IMR-90 (cell line): ENCODE results near the gene LRCOL1. TPM values are rescaled to one million over a fixed set of nuclear protein-coding genes. Genes with fewer than 3 reads are reported as not detected.

Experiments used
- ATAC-seq: fragments of 200-7000 bp; cut with Tn5 transposase; 2 replicates; pipeline ENCODE4 v1.9.1; 2020; ENCODE audit warnings: low read depth, mild to moderate bottlenecking, moderate library complexity
- BruUV-seq: library from RNA; stranded (reverse); fragments of 400-500 nt; replicated peaks from 2 replicates; lab custom pipeline; 2021; lab: Mats Ljungman, UMichigan
- CTCF ChIA-PET: fragments of 300-600 bp; formaldehyde crosslinking; extraction: SDS; loops from one replicate; lab custom pipeline; 2021; ENCODE audit warnings: antibody characterized with exemption; lab: Yijun Ruan, JAX
- POLR2A ChIA-PET: fragments of 300-600 bp; sonication (Branson Sonifier 250); formaldehyde crosslinking; loops from one replicate; lab custom pipeline; 2022; ENCODE audit warnings: antibody characterized with exemption; ENCODE audit not compliant: unreplicated experiment; lab: Charles Lee
- DNase-seq: peaks from one replicate; pipeline ENCODE4 v3.0.0; 2013
- H2AFZ ChIP-seq: replicated peaks from 2 replicates; pipeline ENCODE3; 2013; ENCODE audit warnings: low read length, mild to moderate bottlenecking; ENCODE audit not compliant: poor library complexity
- H2AK5ac ChIP-seq: 2 replicates; pipeline ENCODE4 v1.6.1; 2013; ENCODE audit warnings: low read depth, low read length, inconsistent platforms
- H2AK9ac ChIP-seq: replicated peaks from 2 replicates; pipeline ENCODE3; 2013; ENCODE audit warnings: mild to moderate bottlenecking, low read depth, low read length, moderate library complexity; ENCODE audit not compliant: poor library complexity
- H2BK120ac ChIP-seq: 2 replicates; pipeline ENCODE4 v1.6.1; 2013; ENCODE audit warnings: low read depth, low read length, inconsistent platforms
- H2BK15ac ChIP-seq: 3 replicates; pipeline ENCODE4 v1.6.1; 2013; ENCODE audit warnings: low read depth, low read length, inconsistent platforms
- H2BK20ac ChIP-seq: 2 replicates; pipeline ENCODE4 v1.6.1; 2013; ENCODE audit warnings: low read depth, mild to moderate bottlenecking, inconsistent platforms, low read length, moderate library complexity
- H2BK5ac ChIP-seq: 2 replicates; pipeline ENCODE4 v1.6.1; 2013; ENCODE audit warnings: mild to moderate bottlenecking, low read depth, low read length, inconsistent platforms; ENCODE audit not compliant: poor library complexity, severe bottlenecking
- H3K14ac ChIP-seq: replicated peaks from 2 replicates; pipeline ENCODE4 v1.6.1; 2013; ENCODE audit warnings: low read depth, low read length, inconsistent platforms
- H3K18ac ChIP-seq: 2 replicates; pipeline ENCODE4 v1.6.1; 2013; ENCODE audit warnings: low read depth, low read length, control low read depth
- H3K23ac ChIP-seq: 2 replicates; pipeline ENCODE4 v1.6.1; 2013; ENCODE audit warnings: low read depth, low read length, inconsistent platforms
- H3K27ac ChIP-seq: 2 replicates; pipeline ENCODE4 v1.5.1; 2013; ENCODE audit warnings: mild to moderate bottlenecking, control low read depth, low read length; ENCODE audit not compliant: insufficient read depth
- H3K27me3 ChIP-seq: 2 replicates; pipeline ENCODE4 v1.6.1; 2013; ENCODE audit warnings: low read length; ENCODE audit not compliant: control insufficient read depth, insufficient read depth
- H3K36me3 ChIP-seq: 2 replicates; pipeline ENCODE4 v1.6.1; 2013; ENCODE audit warnings: low read length, mixed read lengths; ENCODE audit not compliant: control insufficient read depth, insufficient read depth
- H3K4ac ChIP-seq: 2 replicates; pipeline ENCODE4 v1.6.1; 2013; ENCODE audit warnings: low read depth, low read length, inconsistent platforms
- H3K4me1 ChIP-seq: 2 replicates; pipeline ENCODE4 v1.6.1; 2013; ENCODE audit warnings: low read length, mixed read lengths; ENCODE audit not compliant: control insufficient read depth, insufficient read depth
- H3K4me2 ChIP-seq: 2 replicates; pipeline ENCODE4 v1.6.1; 2013; ENCODE audit warnings: low read depth, mild to moderate bottlenecking, control low read depth, low read length, moderate library complexity
- H3K4me3 ChIP-seq: 2 replicates; pipeline ENCODE4 v1.5.1; 2013; ENCODE audit warnings: low read depth, mild to moderate bottlenecking, control low read depth, low read length, moderate library complexity; ENCODE audit not compliant: insufficient read depth
- H3K56ac ChIP-seq: 2 replicates; pipeline ENCODE4 v1.6.1; 2013; ENCODE audit warnings: low read length, inconsistent platforms; ENCODE audit not compliant: insufficient read depth; ENCODE audit errors: extremely low read depth
- H3K79me1 ChIP-seq, 2 experiments: 2 replicates each; pipeline ENCODE4 v1.6.1; 2013; ENCODE audit warnings: low read length in 2 of 2, inconsistent platforms in 1 of 2, low read depth in 1 of 2
- H3K9ac ChIP-seq: 2 replicates; pipeline ENCODE4 v1.6.1; 2013; ENCODE audit warnings: low read depth, low read length, control low read depth
- H3K9me1 ChIP-seq: 2 replicates; pipeline ENCODE4 v1.6.1; 2013; ENCODE audit warnings: low read length, inconsistent platforms; ENCODE audit not compliant: insufficient read depth
- H3K9me3 ChIP-seq: 2 replicates; pipeline ENCODE4 v1.6.1; 2013; ENCODE audit warnings: low read length; ENCODE audit not compliant: control insufficient read depth, insufficient read depth
- H4K20me1 ChIP-seq: 2 replicates; pipeline ENCODE4 v1.6.1; 2013; ENCODE audit warnings: low read length, inconsistent platforms; ENCODE audit not compliant: insufficient read depth
- H4K5ac ChIP-seq: 2 replicates; pipeline ENCODE4 v1.6.1; 2013; ENCODE audit warnings: mild to moderate bottlenecking, low read depth, low read length, control low read depth
- H4K8ac ChIP-seq, 2 experiments: 2 replicates each; pipeline ENCODE4 v1.6.1; 2013; ENCODE audit warnings: low read depth in 2 of 2, low read length in 2 of 2, control low read depth in 1 of 2, inconsistent platforms in 1 of 2
- H4K91ac ChIP-seq: 2 replicates; pipeline ENCODE4 v1.6.1; 2013; ENCODE audit warnings: low read depth, low read length, inconsistent platforms; ENCODE audit not compliant: insufficient read depth
- CEBPB ChIP-seq: IDR thresholded peaks from 2 replicates; pipeline ENCODE4 v1.6.1; 2012; ENCODE audit warnings: low read depth, low read length, improper control_type of control experiment
- CHD1 ChIP-seq: IDR thresholded peaks from 2 replicates; pipeline ENCODE4 v1.6.1; 2012; ENCODE audit warnings: low read depth, low read length, improper control_type of control experiment
- ELK1 ChIP-seq: fragments of 150-350 bp; IDR thresholded peaks from 2 replicates; pipeline ENCODE4 v1.6.1; 2016; ENCODE audit warnings: low read depth, mild to moderate bottlenecking, low read length, moderate library complexity, borderline replicate concordance
- MAZ ChIP-seq: IDR thresholded peaks from 2 replicates; pipeline ENCODE4 v1.6.1; 2012; ENCODE audit warnings: low read depth, mild to moderate bottlenecking, low read length, improper control_type of control experiment, moderate library complexity, borderline replicate concordance
- RAD21 ChIP-seq: IDR thresholded peaks from 2 replicates; pipeline ENCODE4 v1.6.1; 2012; ENCODE audit warnings: low read length, improper control_type of control experiment
- RCOR1 ChIP-seq: IDR thresholded peaks from 2 replicates; pipeline ENCODE4 v1.6.1; 2012; ENCODE audit warnings: mild to moderate bottlenecking, low read length, improper control_type of control experiment; ENCODE audit not compliant: insufficient replicate concordance
- WGBS, 2 experiments: methylation state at CpG; one replicate each; pipeline versions ENCODE4 v1.1.5 to v1.1.7; 2013; ENCODE audit warnings: missing lambda C conversion rate in 2 of 2; ENCODE audit not compliant: insufficient read length in 1 of 2; ENCODE audit errors: extremely low coverage in 2 of 2; 5-methylcytosine and 5-hydroxymethylcytosine counted together
- dilution Hi-C: fragments of 300-500 bp; cut with HindIII; formaldehyde crosslinking; loops from one replicate; pipeline ENCODE4 v1.14.3; 2018; ENCODE audit warnings: low sequenced_read_pairs; ENCODE audit not compliant: unreplicated experiment
- in situ Hi-C: fragments of 300-500 bp; cut with MboI; formaldehyde crosslinking; loops from 3 replicates; pipeline ENCODE4 v1.14.3; 2019; ENCODE audit warnings: low sequenced_read_pairs, inconsistent platforms, mixed read lengths
- intact Hi-C: fragments of 100-400 bp; cut with micrococcal nuclease; formaldehyde crosslinking; loops from 2 replicates; pipeline ENCODE4 v1.10.0; 2022
- polyA plus RNA-seq, 3 experiments: library from polyadenylated mRNA; depleted of rRNA; stranded (reverse); fragments of >200 nt; gene quantifications; 2 replicates each; pipeline ENCODE4 v1.2.3, GENCODE V29; 2012; ENCODE audit warnings: low replicate concordance in 1 of 3
- total RNA-seq: library from RNA; depleted of rRNA; stranded (reverse); fragments of >200 nt; gene quantifications from 2 replicates; pipeline ENCODE4 v1.2.3, GENCODE V29; 2012
- TF ChIP-seq, protein P1 (sequence below): fragments of 150-350 bp; IDR thresholded peaks from 2 replicates; pipeline ENCODE4 v1.6.1; 2017; ENCODE audit warnings: mild to moderate bottlenecking, antibody characterized with exemption, low read length, low read depth

LRCOL1 gene
- total and polyA plus RNA-seq, 2 of the 4 experiments (the other 2 are of a cell fraction), result 1.0 TPM; not detected in 1

- Histone ChIP-seq H3K27ac (no peak overlapping the region), H4K5ac (no peak overlapping the region), H2AK9ac (no peak overlapping the region), H2AFZ (peak overlapping the region; percentile 58), H2BK5ac (no peak overlapping the region), H3K27me3 (peaks cover 3% of the 10 kb centered on the region; the same call in 1 of the 2 replicates), H3K14ac (no peak overlapping the region), H2AK5ac (no peak overlapping the region), H3K4me2 (peak overlapping the region; percentile 89), H3K4me1 (peaks cover 6% of the 10 kb centered on the region; the same call in 1 of the 2 replicates), H2BK15ac (no peak overlapping the region), H3K56ac (no peak overlapping the region), H3K79me1 (no peaks in the 10 kb centered on the region), H3K36me3 (no peaks in the 10 kb centered on the region), H3K4ac (no peak overlapping the region), H3K9ac (no peak overlapping the region), H3K9me1 (0 out of 2 replicates have a peak, but pooled peaks cover 7% of the 10 kb centered on the region), H4K8ac (peak overlapping the region in 1 of 2 experiments; percentile 42; a peak in 1 of 4 replicates), H3K23ac (no peak overlapping the region), H4K91ac (no peak overlapping the region), H3K18ac (no peak overlapping the region), H3K9me3 (peaks cover 3% of the 10 kb centered on the region; the same call in 1 of the 2 replicates), H3K4me3 (no peak overlapping the region), H2BK120ac (no peak overlapping the region), H4K20me1 (peaks cover 2% of the 10 kb centered on the region; the same call in 1 of the 2 replicates), H2BK20ac (no peak overlapping the region)
- ChIA-PET CTCF (no interaction called here), POLR2A (no interaction called here)
- intact Hi-C loops (no loop called here), dilution Hi-C loops (no loop called here), in situ Hi-C loops (no loop called here)
- TF ChIP-seq, protein P1, sequence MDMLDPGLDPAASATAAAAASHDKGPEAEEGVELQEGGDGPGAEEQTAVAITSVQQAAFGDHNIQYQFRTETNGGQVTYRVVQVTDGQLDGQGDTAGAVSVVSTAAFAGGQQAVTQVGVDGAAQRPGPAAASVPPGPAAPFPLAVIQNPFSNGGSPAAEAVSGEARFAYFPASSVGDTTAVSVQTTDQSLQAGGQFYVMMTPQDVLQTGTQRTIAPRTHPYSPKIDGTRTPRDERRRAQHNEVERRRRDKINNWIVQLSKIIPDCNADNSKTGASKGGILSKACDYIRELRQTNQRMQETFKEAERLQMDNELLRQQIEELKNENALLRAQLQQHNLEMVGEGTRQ, result no peak
- TF ChIP-seq MAZ (no peak), RCOR1 (no peak), ELK1 (no peak), RAD21 (no peak), CHD1 (no peak), CEBPB (no peak)
- no TSS peak for BruUV-seq
- DNase-seq (peak; percentile 84), ATAC-seq (peak; percentile 95)
- WGBS, 2 experiments, result 8% methylated on average over 5 of the region's 11 CpGs; no CpG with 5 or more reads in 1 of the 2 experiments
These were observed 16.4 kb downstream of the LRCOL1 start for GRCh38 chr12:132593938-132594358.
